Activated T-helper 17 cell treated with anti-CD3 and anti-CD28 coated beads, Interleukin-2, amount 50 U/mL, for 72 hours (primary cell): ENCODE results near the gene CD58. TPM values are rescaled to one million over a fixed set of nuclear protein-coding genes. Genes with fewer than 3 reads are reported as not detected.
"Not testable (repeated sequence)": the region's sequence is repeated elsewhere in the genome, so short reads cannot be mapped to it uniquely, and the experiment has no call there.

ENCODE experiments used
- ATAC-seq: fragments of 150-1000 bp; cut with Tn5 transposase; replicated peaks from 2 replicates; pipeline ENCODE4 v1.10.0; 2021; ENCODE audit warnings: mild to moderate bottlenecking, moderate library complexity
- H3K27ac Mint-ChIP-seq: one replicate; pipeline ENCODE4 v1.8.0; 2022; ENCODE audit warnings: mixed read lengths
- H3K27me3 Mint-ChIP-seq: one replicate; pipeline ENCODE4 v1.8.0; 2022; ENCODE audit warnings: mixed read lengths
- H3K36me3 Mint-ChIP-seq: one replicate; pipeline ENCODE4 v1.8.0; 2022; ENCODE audit warnings: low read depth, mild to moderate bottlenecking, mixed read lengths
- H3K4me1 Mint-ChIP-seq: one replicate; pipeline ENCODE4 v1.8.0; 2022; ENCODE audit warnings: mixed read lengths
- H3K4me3 Mint-ChIP-seq: one replicate; pipeline ENCODE4 v1.8.0; 2022; ENCODE audit warnings: mild to moderate bottlenecking, mixed read lengths
- H3K9me3 Mint-ChIP-seq: one replicate; pipeline ENCODE4 v1.8.0; 2022; ENCODE audit warnings: mixed read lengths
- total RNA-seq, 2 donors: library from RNA; stranded (reverse); gene quantifications; one replicate each; pipeline ENCODE4 v1.2.3, GENCODE V29; 2022

The CD58 gene
- total RNA-seq, 2 donors from 2014 or later, result 36.8 to 40.5 TPM

- H3K9me3 Mint-ChIP-seq, H3K4me3 Mint-ChIP-seq, H3K27ac Mint-ChIP-seq, H3K27me3 Mint-ChIP-seq, H3K4me1 Mint-ChIP-seq: not testable (repeated sequence)
- peak; percentile 51 for ATAC-seq
- peaks cover 28% of the 10 kb centered on the region for H3K36me3 Mint-ChIP-seq
Measured at GRCh38 chr1:116597388-116597787, 26.6 kb upstream of the CD58 start.

GRCh38 chr1:116596742-116597307, 26.0 kb upstream of the CD58 start:
- peaks cover 31% of the 10 kb centered on the region for H3K36me3 Mint-ChIP-seq
- not testable (repeated sequence) for H3K9me3 Mint-ChIP-seq, H3K27me3 Mint-ChIP-seq, H3K27ac Mint-ChIP-seq, ATAC-seq, H3K4me1 Mint-ChIP-seq, H3K4me3 Mint-ChIP-seq

- H3K27me3 Mint-ChIP-seq, H3K27ac Mint-ChIP-seq, H3K4me1 Mint-ChIP-seq, H3K9me3 Mint-ChIP-seq: not testable (repeated sequence)
- ATAC-seq, result peak; percentile 49
- Mint-ChIP-seq H3K4me3 (peak overlapping the region; percentile 50), H3K36me3 (peaks cover 31% of the 10 kb centered on the region)
Measured at GRCh38 chr1:116595946-116596741, 25.3 kb upstream of the CD58 start.

- Mint-ChIP-seq H3K36me3 (peaks cover 31% of the 10 kb centered on the region), H3K4me3 (peak overlapping the region; percentile 50)
- not testable (repeated sequence) for ATAC-seq, H3K27ac Mint-ChIP-seq, H3K9me3 Mint-ChIP-seq, H3K4me1 Mint-ChIP-seq, H3K27me3 Mint-ChIP-seq
Measured at GRCh38 chr1:116595065-116595840, 24.4 kb upstream of the CD58 start.

- not testable (repeated sequence) for H3K9me3 Mint-ChIP-seq, H3K4me1 Mint-ChIP-seq, ATAC-seq, H3K27me3 Mint-ChIP-seq, H3K4me3 Mint-ChIP-seq, H3K27ac Mint-ChIP-seq
- peaks cover 22% of the 10 kb centered on the region for H3K36me3 Mint-ChIP-seq
Measured at GRCh38 chr1:116593977-116594376, 23.2 kb upstream of the CD58 start.

GRCh38 chr1:116593401-116593800, 22.6 kb upstream of the CD58 start:
- H3K27me3 Mint-ChIP-seq, H3K4me3 Mint-ChIP-seq, H3K9me3 Mint-ChIP-seq, ATAC-seq, H3K4me1 Mint-ChIP-seq, H3K27ac Mint-ChIP-seq: not testable (repeated sequence)
- peaks cover 22% of the 10 kb centered on the region for H3K36me3 Mint-ChIP-seq

GRCh38 chr1:116591951-116592605, 21.3 kb upstream of the CD58 start:
- not testable (repeated sequence) for H3K4me1 Mint-ChIP-seq, H3K27me3 Mint-ChIP-seq, H3K4me3 Mint-ChIP-seq, H3K27ac Mint-ChIP-seq, ATAC-seq, H3K9me3 Mint-ChIP-seq
- H3K36me3 Mint-ChIP-seq, result peaks cover 29% of the 10 kb centered on the region

GRCh38 chr1:116591006-116591950, 20.5 kb upstream of the CD58 start:
- not testable (repeated sequence) for H3K27ac Mint-ChIP-seq, H3K4me3 Mint-ChIP-seq, H3K9me3 Mint-ChIP-seq, H3K27me3 Mint-ChIP-seq, H3K4me1 Mint-ChIP-seq, ATAC-seq
- H3K36me3 Mint-ChIP-seq, result peaks cover 27% of the 10 kb centered on the region

GRCh38 chr1:116590359-116591005, 19.7 kb upstream of the CD58 start:
- not testable (repeated sequence) for H3K4me1 Mint-ChIP-seq, H3K27me3 Mint-ChIP-seq, H3K27ac Mint-ChIP-seq, H3K4me3 Mint-ChIP-seq, H3K9me3 Mint-ChIP-seq, ATAC-seq
- H3K36me3 Mint-ChIP-seq, result peaks cover 31% of the 10 kb centered on the region

- not testable (repeated sequence) for H3K4me3 Mint-ChIP-seq
- peak; percentile 51 for ATAC-seq
Measured at GRCh38 chr1:116589101-116589735, 18.4 kb upstream of the CD58 start.

GRCh38 chr1:116587501-116588227, 16.8 kb upstream of the CD58 start:
- Mint-ChIP-seq H3K36me3 (peaks cover 47% of the 10 kb centered on the region), H3K4me3 (no peak overlapping the region), H3K27ac (no peak overlapping the region), H3K4me1 (no peaks in the 10 kb centered on the region), H3K27me3 (no peaks in the 10 kb centered on the region), H3K9me3 (no peaks in the 10 kb centered on the region)
- no peak for ATAC-seq

More at GRCh38 chr1:116589101-116589735, 18.4 kb upstream of the CD58 start:
- not testable (repeated sequence) for H3K27ac Mint-ChIP-seq, H3K27me3 Mint-ChIP-seq, H3K4me1 Mint-ChIP-seq, H3K9me3 Mint-ChIP-seq
- H3K36me3 Mint-ChIP-seq, result peaks cover 43% of the 10 kb centered on the region

GRCh38 chr1:116586741-116587143, 15.9 kb upstream of the CD58 start:
- no peak overlapping the region for H3K27ac Mint-ChIP-seq

More at GRCh38 chr1:116586741-116587143, 15.9 kb upstream of the CD58 start:
- no peaks in the 10 kb centered on the region for H3K9me3 Mint-ChIP-seq
- no peak overlapping the region for H3K4me3 Mint-ChIP-seq
- no peaks in the 10 kb centered on the region for H3K27me3 Mint-ChIP-seq
- H3K4me1 Mint-ChIP-seq, result no peaks in the 10 kb centered on the region
- peaks cover 43% of the 10 kb centered on the region for H3K36me3 Mint-ChIP-seq
- peak; percentile 40 for ATAC-seq
